ENCODE results near the gene VPS33A. TPM values are rescaled to one million over a fixed set of nuclear protein-coding genes. Genes with fewer than 3 reads are reported as not detected.
A peak's percentile ranks its signal among the peaks of the same experiment; 100 is the strongest.

Gene VPS33A
- polyA plus RNA-seq, 2 of the 4 experiments (the other 2 are of a cell fraction): 19.9 to 32.4 TPM

DNA sequence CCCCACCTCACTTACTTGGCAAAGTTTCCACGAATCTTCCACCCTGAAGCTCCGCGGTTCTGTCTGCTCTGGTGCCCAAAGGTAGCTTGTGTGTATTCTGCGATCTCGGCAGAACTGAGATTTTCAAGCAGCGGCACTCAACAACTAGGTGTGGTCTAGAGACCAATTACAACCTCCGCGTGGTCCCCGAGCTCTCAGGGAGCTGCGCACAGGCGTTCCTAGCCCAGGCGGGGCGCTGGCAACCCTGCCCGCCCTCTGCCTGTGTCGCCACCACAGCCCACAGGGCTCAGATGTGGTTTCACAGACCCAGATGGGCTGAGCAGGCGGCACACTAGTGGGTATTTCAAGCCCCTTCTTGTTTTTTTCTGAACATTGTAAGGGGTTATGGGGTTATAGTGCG is 39.0 kb downstream of the VPS33A start:
- no peak overlapping the region for H3K4me3 ChIP-seq
- no peak overlapping the region for H3K4me2 ChIP-seq
- DNase-seq (ENCODE audit: low read depth in 1 of 2, low spot score in 1 of 2) (no peak), ATAC-seq (no peak), FAIRE-seq (no peak)
- H3K4me1 ChIP-seq: peaks cover 15% of the 10 kb centered on the region
- no peak for TF ChIP-seq BHLHE40 (IDR thresholded peaks at IDR 0.05; ENCODE audit: low read depth, low read length)
- TF ChIP-seq, protein P1, sequence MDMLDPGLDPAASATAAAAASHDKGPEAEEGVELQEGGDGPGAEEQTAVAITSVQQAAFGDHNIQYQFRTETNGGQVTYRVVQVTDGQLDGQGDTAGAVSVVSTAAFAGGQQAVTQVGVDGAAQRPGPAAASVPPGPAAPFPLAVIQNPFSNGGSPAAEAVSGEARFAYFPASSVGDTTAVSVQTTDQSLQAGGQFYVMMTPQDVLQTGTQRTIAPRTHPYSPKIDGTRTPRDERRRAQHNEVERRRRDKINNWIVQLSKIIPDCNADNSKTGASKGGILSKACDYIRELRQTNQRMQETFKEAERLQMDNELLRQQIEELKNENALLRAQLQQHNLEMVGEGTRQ (IDR thresholded peaks at IDR 0.05): no peak
- ChIA-PET CTCF (interaction anchor here (1.0 to 1.7 kb wide), 4 partner anchors 13 to 37 kb away, joined by 3 to 6 read pairs (median 4); partner anchors contain the start of gene B3GNT4), POLR2A (no interaction called here)
- WGBS (ENCODE audit: missing lambda C conversion rate): 94% methylated on average over 17 of the region's 17 CpGs
- no peak overlapping the region for H3K27ac ChIP-seq
- no peaks in the 10 kb centered on the region for H3K9me3 ChIP-seq

DNA sequence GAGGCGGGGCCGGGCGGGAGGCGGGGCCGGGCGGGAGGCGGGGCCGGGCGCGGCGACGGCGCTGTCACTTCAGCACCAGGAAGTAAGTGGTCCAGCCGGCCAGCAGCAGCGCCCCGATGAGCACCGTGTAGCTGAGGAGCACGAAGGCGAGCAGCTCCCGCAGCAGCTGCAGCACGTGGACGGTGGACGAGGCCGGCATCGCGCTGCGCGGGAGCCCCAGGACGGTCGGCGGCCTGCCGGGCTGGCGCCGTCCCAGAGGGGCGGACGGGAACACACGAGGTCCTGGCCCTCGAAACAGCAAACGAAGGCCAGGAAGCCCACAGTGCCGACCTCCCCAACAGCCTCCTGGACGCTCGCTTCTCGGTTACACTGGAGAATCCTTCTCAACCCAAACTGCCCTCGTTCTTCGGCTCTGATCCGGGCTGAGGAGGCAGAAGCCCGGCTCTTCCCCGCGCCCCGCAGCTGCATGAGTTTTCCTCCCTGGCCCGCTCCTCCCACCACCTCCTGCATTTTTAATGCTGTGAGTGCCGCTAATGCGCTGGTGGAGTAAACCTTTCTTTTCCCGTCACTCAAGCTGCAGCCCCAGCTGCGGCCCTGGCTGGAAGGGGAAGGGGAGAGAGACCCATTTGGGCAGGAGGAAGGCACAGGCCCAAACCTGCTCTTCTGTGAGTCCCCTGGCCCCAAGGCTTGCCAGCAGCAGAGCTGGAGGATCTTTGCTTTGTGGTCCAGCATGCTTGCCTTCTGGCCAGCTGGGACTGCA is 39.7 kb downstream of the VPS33A start:
- ATAC-seq (peak in 1 of 2 experiments; percentile 78; a peak in 4 of 6 replicates), DNase-seq (ENCODE audit: low read depth in 1 of 2, low spot score in 1 of 2) (no peak), FAIRE-seq (no peak)
- Histone ChIP-seq H3K9me3 (no peaks in the 10 kb centered on the region), H3K4me2 (peak overlapping the region; percentile 91), H3K4me3 (peak overlapping the region; percentile 47), H3K27ac (peak overlapping the region in 1 of 2 experiments; percentile 45; a peak in 2 of 6 replicates), H3K4me1 (peaks cover 15% of the 10 kb centered on the region)
- TF ChIP-seq RARB (CRISPR knock-in tag; IDR thresholded peaks at IDR 0.05) (no peak), ZC3H11A (IDR thresholded peaks at IDR 0.05) (no peak), HOXB5 (CRISPR knock-in tag; IDR thresholded peaks at IDR 0.05) (0 out of 2 replicates have a peak, but pooled peaks have one; percentile 73), RCOR1 (IDR thresholded peaks at IDR 0.05; ENCODE audit: low read depth, low read length) (no peak), TFCP2L1 (CRISPR knock-in tag; IDR thresholded peaks at IDR 0.05) (peak; percentile 92), TP53 (CRISPR knock-in tag; IDR thresholded peaks at IDR 0.05) (peak; percentile 67; the same call in 1 of the 2 replicates), FOXS1 (CRISPR knock-in tag; IDR thresholded peaks at IDR 0.05) (no peak), E2F6 (IDR thresholded peaks at IDR 0.05; ENCODE audit: borderline replicate concordance, low read depth) (peak; percentile 93), MYC (IDR thresholded peaks at IDR 0.05; ENCODE audit: borderline replicate concordance, low read length) (peak; percentile 67; the same call in 1 of the 2 replicates), ZFP36 (IDR thresholded peaks at IDR 0.05; ENCODE audit: borderline replicate concordance, partially characterized antibody) (no peak), EHF (CRISPR knock-in tag; IDR thresholded peaks at IDR 0.05) (peak; percentile 91; the same call in 1 of the 2 replicates), POLR2A (IDR thresholded peaks at IDR 0.05; ENCODE audit: low read length) (peak; percentile 38; the same call in 1 of the 2 replicates)
- TF ChIP-seq, protein P1 (IDR thresholded peaks at IDR 0.05): 0 out of 2 replicates have a peak, but pooled peaks have one; percentile 20
- TF ChIP-seq, protein P2, sequence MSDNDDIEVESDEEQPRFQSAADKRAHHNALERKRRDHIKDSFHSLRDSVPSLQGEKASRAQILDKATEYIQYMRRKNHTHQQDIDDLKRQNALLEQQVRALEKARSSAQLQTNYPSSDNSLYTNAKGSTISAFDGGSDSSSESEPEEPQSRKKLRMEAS (IDR thresholded peaks at IDR 0.05): peak; percentile 87
- TF ChIP-seq, protein P3, sequence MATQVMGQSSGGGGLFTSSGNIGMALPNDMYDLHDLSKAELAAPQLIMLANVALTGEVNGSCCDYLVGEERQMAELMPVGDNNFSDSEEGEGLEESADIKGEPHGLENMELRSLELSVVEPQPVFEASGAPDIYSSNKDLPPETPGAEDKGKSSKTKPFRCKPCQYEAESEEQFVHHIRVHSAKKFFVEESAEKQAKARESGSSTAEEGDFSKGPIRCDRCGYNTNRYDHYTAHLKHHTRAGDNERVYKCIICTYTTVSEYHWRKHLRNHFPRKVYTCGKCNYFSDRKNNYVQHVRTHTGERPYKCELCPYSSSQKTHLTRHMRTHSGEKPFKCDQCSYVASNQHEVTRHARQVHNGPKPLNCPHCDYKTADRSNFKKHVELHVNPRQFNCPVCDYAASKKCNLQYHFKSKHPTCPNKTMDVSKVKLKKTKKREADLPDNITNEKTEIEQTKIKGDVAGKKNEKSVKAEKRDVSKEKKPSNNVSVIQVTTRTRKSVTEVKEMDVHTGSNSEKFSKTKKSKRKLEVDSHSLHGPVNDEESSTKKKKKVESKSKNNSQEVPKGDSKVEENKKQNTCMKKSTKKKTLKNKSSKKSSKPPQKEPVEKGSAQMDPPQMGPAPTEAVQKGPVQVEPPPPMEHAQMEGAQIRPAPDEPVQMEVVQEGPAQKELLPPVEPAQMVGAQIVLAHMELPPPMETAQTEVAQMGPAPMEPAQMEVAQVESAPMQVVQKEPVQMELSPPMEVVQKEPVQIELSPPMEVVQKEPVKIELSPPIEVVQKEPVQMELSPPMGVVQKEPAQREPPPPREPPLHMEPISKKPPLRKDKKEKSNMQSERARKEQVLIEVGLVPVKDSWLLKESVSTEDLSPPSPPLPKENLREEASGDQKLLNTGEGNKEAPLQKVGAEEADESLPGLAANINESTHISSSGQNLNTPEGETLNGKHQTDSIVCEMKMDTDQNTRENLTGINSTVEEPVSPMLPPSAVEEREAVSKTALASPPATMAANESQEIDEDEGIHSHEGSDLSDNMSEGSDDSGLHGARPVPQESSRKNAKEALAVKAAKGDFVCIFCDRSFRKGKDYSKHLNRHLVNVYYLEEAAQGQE (IDR thresholded peaks at IDR 0.05): peak; percentile 79
- TF ChIP-seq, protein P4, sequence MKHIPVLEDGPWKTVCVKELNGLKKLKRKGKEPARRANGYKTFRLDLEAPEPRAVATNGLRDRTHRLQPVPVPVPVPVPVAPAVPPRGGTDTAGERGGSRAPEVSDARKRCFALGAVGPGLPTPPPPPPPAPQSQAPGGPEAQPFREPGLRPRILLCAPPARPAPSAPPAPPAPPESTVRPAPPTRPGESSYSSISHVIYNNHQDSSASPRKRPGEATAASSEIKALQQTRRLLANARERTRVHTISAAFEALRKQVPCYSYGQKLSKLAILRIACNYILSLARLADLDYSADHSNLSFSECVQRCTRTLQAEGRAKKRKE (CRISPR knock-in tag; IDR thresholded peaks at IDR 0.05; ENCODE audit: low read depth): 0 out of 2 replicates have a peak, but pooled peaks have one; percentile 37
- ChIA-PET CTCF (interaction anchor here (0.6 to 1.7 kb wide), 4 partner anchors 13 to 55 kb away, joined by 3 to 6 read pairs (median 4); partner anchors contain the start of gene B3GNT4), POLR2A (interaction anchor here (0.5 to 2.2 kb wide), 22 partner anchors 9 to 310 kb away, joined by 3 to 15 read pairs (median 3); partner anchors contain the start of gene BCL7A)
- 34% methylated on average over 37 of the region's 55 CpGs for WGBS (ENCODE audit: missing lambda C conversion rate)

All from A549 (cell line).